Gastroesophageal sphincter (tissue), 3 donors: ENCODE results near the gene SPTBN5.

ENCODE experiments used
- CTCF ChIP-seq, 4 experiments: fragments of 200-600 bp in 2 of 4; fragments of 450-650 bp in 2 of 4; sonication (generic) in 1 of 4; IDR thresholded peaks; one replicate each; pipeline ENCODE4 v1.5.1; 2017 to 2019; ENCODE audit warnings: antibody characterized with exemption in 4 of 4, mild to moderate bottlenecking in 2 of 4, moderate library complexity in 2 of 4
- POLR2AphosphoS5 ChIP-seq: sonication (generic); formaldehyde crosslinking; IDR thresholded peaks from one replicate; pipeline ENCODE4 v1.6.1; 2017; ENCODE audit warnings: antibody characterized with exemption

- no peak for TF ChIP-seq POLR2AphosphoS5
- TF ChIP-seq CTCF (IDR thresholded peaks at IDR 0.05), result no peak
Observed at GRCh38 chr15:41925086-41925608, 31.3 kb upstream of the SPTBN5 start.
